D721Med (cell line): ENCODE results near the gene NBEA.

Experiments
- DNase-seq: peaks from one replicate; pipeline ENCODE4 v3.0.0; 2011; ENCODE audit warnings: low spot score; ENCODE audit not compliant: insufficient read length
- FAIRE-seq: peaks from 2 replicates; lab custom pipeline; 2011; peaks lifted over from hg19 to GRCh38; lab: Jason Lieb, UNC
- CTCF ChIP-seq: IDR thresholded peaks from 2 replicates; pipeline ENCODE4 v1.5.1; 2012; ENCODE audit warnings: mild to moderate bottlenecking, control low read depth; ENCODE audit not compliant: insufficient read depth; ENCODE audit errors: missing control alignments

The NBEA gene

GRCh38 chr13:34941835-34942731 lies at the start of gene NBEA:
NBEA (plus strand) TSS chr13:34942270; CDS start chr13:34942821, 551 bp downstream.
- no peak for FAIRE-seq
- DNase-seq = peak; percentile 59

GRCh38 chr13:34894756-34895155 lies 47.3 kb upstream of the NBEA start:
- FAIRE-seq = no peak
- DNase-seq = no peak
- TF ChIP-seq CTCF = no peak

More at GRCh38 chr13:34941835-34942731, at the start of gene NBEA:
- TF ChIP-seq CTCF = no peak

- DNase-seq = no peak
- FAIRE-seq = no peak
- TF ChIP-seq CTCF = no peak
These were observed 44.9 kb upstream of the NBEA start for GRCh38 chr13:34897220-34897619.

GRCh38 chr13:34899888-34900287 lies 42.2 kb upstream of the NBEA start:
- no peak for TF ChIP-seq CTCF
- no peak for DNase-seq
- FAIRE-seq = no peak

GRCh38 chr13:34900288-34900739 lies 41.8 kb upstream of the NBEA start:
- FAIRE-seq = no peak
- no peak for DNase-seq
- no peak for TF ChIP-seq CTCF

GRCh38 chr13:34901572-34901971 lies 40.5 kb upstream of the NBEA start:
- DNase-seq (no peak), FAIRE-seq (no peak)
- no peak for TF ChIP-seq CTCF

GRCh38 chr13:34911159-34911558 lies 30.9 kb upstream of the NBEA start:
- DNase-seq = no peak
- FAIRE-seq = no peak

More at GRCh38 chr13:34911159-34911558, 30.9 kb upstream of the NBEA start:
- no peak for TF ChIP-seq CTCF
